Endothelial cell of hepatic sinusoid (primary cell): ENCODE data around the gene ESPN.

ENCODE experiments used
- in situ Hi-C: cut with HindIII; loops from 2 replicates; pipeline ENCODE4 v1.10.0; 2017; ENCODE audit warnings: low sequenced_read_pairs

The ESPN gene

GRCh38 chr1:6477039-6477820, 52.7 kb downstream of the ESPN start:
- in situ Hi-C loops = no loop called here

- in situ Hi-C loops = no loop called here
Measured at GRCh38 chr1:6481820-6482219, 57.2 kb downstream of the ESPN start.

GRCh38 chr1:6483017-6483760, 58.6 kb downstream of the ESPN start:
- in situ Hi-C loops = no loop called here

GRCh38 chr1:6483761-6484117, 59.2 kb downstream of the ESPN start:
- in situ Hi-C loops = no loop called here

GRCh38 chr1:6484826-6485167, 60.2 kb downstream of the ESPN start:
- in situ Hi-C loops = no loop called here

- in situ Hi-C loops = no loop called here
Measured at GRCh38 chr1:6485168-6486101, 60.9 kb downstream of the ESPN start.

GRCh38 chr1:6486433-6487011, 61.9 kb downstream of the ESPN start:
- in situ Hi-C loops = no loop called here

GRCh38 chr1:6487804-6488484, 63.4 kb downstream of the ESPN start:
- in situ Hi-C loops = no loop called here

- in situ Hi-C loops = no loop called here
Measured at GRCh38 chr1:6488602-6489382, 64.2 kb downstream of the ESPN start.

- in situ Hi-C loops = no loop called here
Measured at GRCh38 chr1:6489383-6489765, 64.8 kb downstream of the ESPN start.

GRCh38 chr1:6489799-6490180, 65.2 kb downstream of the ESPN start:
- in situ Hi-C loops = loop anchor here (5.0 kb wide), 2 partner anchors 48 to 77 kb away; no protein-coding TSS in a partner anchor

- in situ Hi-C loops = loop anchor here (5.0 kb wide), 2 partner anchors 47 to 78 kb away; no protein-coding TSS in a partner anchor
Measured at GRCh38 chr1:6490181-6491080, 65.9 kb downstream of the ESPN start.

- in situ Hi-C loops = loop anchor here (5.0 kb wide), 2 partner anchors 46 to 79 kb away; no protein-coding TSS in a partner anchor
Measured at GRCh38 chr1:6491081-6491449, 66.5 kb downstream of the ESPN start.

GRCh38 chr1:6491480-6491962, 66.9 kb downstream of the ESPN start, which contains the start of gene PLEKHG5:
Gene PLEKHG5 (minus strand): TSS chr1:6491667. CDS start chr1:6477571, 14,096 bp downstream.
- in situ Hi-C loops = loop anchor here (5.0 kb wide), 2 partner anchors 46 to 79 kb away; no protein-coding TSS in a partner anchor

- in situ Hi-C loops = loop anchor here (5.0 kb wide), 2 partner anchors 45 to 80 kb away; no protein-coding TSS in a partner anchor
Measured at GRCh38 chr1:6491966-6492365, 67.4 kb downstream of the ESPN start.

- in situ Hi-C loops = loop anchor here (5.0 kb wide), 2 partner anchors 43 to 82 kb away; no protein-coding TSS in a partner anchor
Measured at GRCh38 chr1:6493834-6494223, 69.3 kb downstream of the ESPN start.

- in situ Hi-C loops = loop anchor here (5.0 kb wide), 2 partner anchors 43 to 82 kb away; no protein-coding TSS in a partner anchor
Measured at GRCh38 chr1:6494627-6495026, 70.1 kb downstream of the ESPN start.

- in situ Hi-C loops = no loop called here
Measured at GRCh38 chr1:6495041-6495441, 70.5 kb downstream of the ESPN start.
